Activated CD8-positive, alpha-beta T cell treated with anti-CD3 and anti-CD28 coated beads for 36 hours (primary cell): ENCODE measurements around the gene USP44. TPM values are rescaled to one million over a fixed set of nuclear protein-coding genes. Genes with fewer than 3 reads are reported as not detected.

Source experiments
- ATAC-seq: fragments of 200-7000 bp; cut with Tn5 transposase; one replicate; pipeline ENCODE4 v1.10.0; 2021; ENCODE audit warnings: mild to moderate bottlenecking, moderate library complexity
- CTCF ChIA-PET: fragments of 350-600 bp; sonication (Branson Sonifier 250); formaldehyde crosslinking; loops from one replicate; lab custom pipeline; 2021; ENCODE audit warnings: antibody characterized with exemption; lab: Charles Lee
- POLR2A ChIA-PET: fragments of 350-600 bp; sonication (Branson Sonifier 250); formaldehyde crosslinking; loops from one replicate; lab custom pipeline; 2021; ENCODE audit warnings: antibody characterized with exemption; lab: Charles Lee
- DNase-seq: peaks from one replicate; pipeline ENCODE4 v3.0.0-alpha.2; 2020
- H3K27ac Mint-ChIP-seq: one replicate; pipeline ENCODE4 v1.8.0; 2021; ENCODE audit warnings: mild to moderate bottlenecking, mixed read lengths
- H3K27me3 Mint-ChIP-seq: one replicate; pipeline ENCODE4 v1.8.0; 2021; ENCODE audit warnings: mixed read lengths
- H3K36me3 Mint-ChIP-seq: one replicate; pipeline ENCODE4 v1.8.0; 2021; ENCODE audit warnings: low read depth, mixed read lengths
- H3K4me1 Mint-ChIP-seq: one replicate; pipeline ENCODE4 v1.8.0; 2021; ENCODE audit warnings: low read depth, mixed read lengths
- H3K4me3 Mint-ChIP-seq: one replicate; pipeline ENCODE4 v1.8.0; 2021; ENCODE audit warnings: mild to moderate bottlenecking, moderate library complexity, mixed read lengths
- H3K9me3 Mint-ChIP-seq: one replicate; pipeline ENCODE4 v1.8.0; 2021; ENCODE audit warnings: mixed read lengths
- intact Hi-C: fragments of 100-400 bp; cut with micrococcal nuclease; formaldehyde crosslinking; loops from one replicate; pipeline ENCODE4 v1.10.0; 2022
- total RNA-seq, 2 experiments: library from RNA; stranded (reverse); gene quantifications; one replicate each; pipeline ENCODE4 v1.2.3, GENCODE V29; 2021
- TF ChIP-seq, protein P1 (sequence below): fragments of 200-600 bp; IDR thresholded peaks from one replicate; pipeline ENCODE4 v1.8.0; 2022; ENCODE audit warnings: antibody characterized with exemption, mild to moderate bottlenecking

USP44 gene
- total RNA-seq, 2 experiments from 2014 or later: 15.2 to 15.5 TPM

DNA sequence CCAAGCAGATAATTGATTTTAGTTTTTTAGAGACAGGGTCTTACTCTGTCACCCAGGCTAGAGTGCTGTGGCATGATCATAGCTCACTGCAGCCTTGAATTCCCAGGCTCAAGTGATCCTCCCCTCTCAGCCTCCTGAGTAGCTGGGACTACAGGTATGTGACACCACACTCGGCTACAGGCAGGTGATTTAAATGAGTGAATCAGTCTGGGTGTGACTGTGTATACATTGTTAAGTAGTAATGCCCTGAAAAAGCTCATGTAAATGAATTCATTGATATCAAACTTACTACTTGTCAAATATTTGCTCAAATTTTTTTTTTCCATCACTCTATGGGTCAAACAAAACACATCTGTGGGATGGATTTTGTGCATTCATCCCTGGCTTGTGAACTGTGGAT is 6.3 kb upstream of the USP44 start:
- no peaks in the 10 kb centered on the region for H3K9me3 Mint-ChIP-seq
- CTCF ChIA-PET: no interaction called here

DNA sequence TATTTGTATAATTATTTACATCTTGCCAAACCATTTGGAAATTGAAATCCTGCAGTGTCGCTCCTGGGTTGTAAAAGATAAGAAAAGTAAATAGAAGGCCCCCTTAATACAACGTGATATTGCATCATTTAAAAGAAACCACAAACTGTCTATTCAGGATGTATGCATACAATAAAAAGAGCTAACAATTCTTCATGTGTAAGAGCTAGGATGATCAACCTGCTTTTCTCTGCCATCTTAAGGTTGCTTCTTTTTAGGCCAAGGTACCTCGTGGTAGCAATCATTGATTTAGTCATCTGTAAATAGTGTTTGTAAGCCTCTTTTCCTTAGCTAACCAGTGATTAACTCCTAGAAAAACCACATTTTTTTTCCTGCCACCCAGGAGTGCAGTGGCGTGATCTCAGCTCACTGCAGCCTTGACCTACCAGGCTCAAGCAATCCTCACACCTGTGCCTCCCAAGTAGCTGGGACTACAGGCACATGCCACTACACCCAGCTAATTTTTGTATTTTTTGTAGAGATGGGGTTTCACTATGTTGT is 3.3 kb upstream of the USP44 start:
- peaks cover 35% of the 10 kb centered on the region for H3K4me1 Mint-ChIP-seq
- H3K9me3 Mint-ChIP-seq: peaks cover 1% of the 10 kb centered on the region
- H3K36me3 Mint-ChIP-seq: peaks cover 4% of the 10 kb centered on the region
- ChIA-PET CTCF (interaction anchor here (1.2 to 1.9 kb wide), 3 partner anchors 18 to 260 kb away, joined by 3 to 10 read pairs (median 3); no protein-coding TSS in a partner anchor), POLR2A (interaction anchor here (0.9 kb wide), 1 partner anchor 309 kb away, joined by 3 read pairs; no protein-coding TSS in a partner anchor)
- no peak for DNase-seq
- ATAC-seq: peak; percentile 41
- H3K27ac Mint-ChIP-seq: peak overlapping the region; percentile 84
- peak overlapping the region; percentile 49 for H3K4me3 Mint-ChIP-seq
- TF ChIP-seq, protein P1, sequence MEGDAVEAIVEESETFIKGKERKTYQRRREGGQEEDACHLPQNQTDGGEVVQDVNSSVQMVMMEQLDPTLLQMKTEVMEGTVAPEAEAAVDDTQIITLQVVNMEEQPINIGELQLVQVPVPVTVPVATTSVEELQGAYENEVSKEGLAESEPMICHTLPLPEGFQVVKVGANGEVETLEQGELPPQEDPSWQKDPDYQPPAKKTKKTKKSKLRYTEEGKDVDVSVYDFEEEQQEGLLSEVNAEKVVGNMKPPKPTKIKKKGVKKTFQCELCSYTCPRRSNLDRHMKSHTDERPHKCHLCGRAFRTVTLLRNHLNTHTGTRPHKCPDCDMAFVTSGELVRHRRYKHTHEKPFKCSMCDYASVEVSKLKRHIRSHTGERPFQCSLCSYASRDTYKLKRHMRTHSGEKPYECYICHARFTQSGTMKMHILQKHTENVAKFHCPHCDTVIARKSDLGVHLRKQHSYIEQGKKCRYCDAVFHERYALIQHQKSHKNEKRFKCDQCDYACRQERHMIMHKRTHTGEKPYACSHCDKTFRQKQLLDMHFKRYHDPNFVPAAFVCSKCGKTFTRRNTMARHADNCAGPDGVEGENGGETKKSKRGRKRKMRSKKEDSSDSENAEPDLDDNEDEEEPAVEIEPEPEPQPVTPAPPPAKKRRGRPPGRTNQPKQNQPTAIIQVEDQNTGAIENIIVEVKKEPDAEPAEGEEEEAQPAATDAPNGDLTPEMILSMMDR: no peak
- intact Hi-C loops: no loop called here
- peaks cover under 1% of the 10 kb centered on the region for H3K27me3 Mint-ChIP-seq

More for the DNA sequence above, 6.3 kb upstream of the USP44 start:
- Mint-ChIP-seq H3K4me3 (no peak overlapping the region), H3K4me1 (peaks cover 20% of the 10 kb centered on the region), H3K27ac (no peak overlapping the region), H3K27me3 (no peaks in the 10 kb centered on the region), H3K36me3 (peaks cover 3% of the 10 kb centered on the region)
- intact Hi-C loops: no loop called here
- ATAC-seq (no peak), DNase-seq (no peak)
- POLR2A ChIA-PET: no interaction called here
- TF ChIP-seq, protein P1: no peak

DNA sequence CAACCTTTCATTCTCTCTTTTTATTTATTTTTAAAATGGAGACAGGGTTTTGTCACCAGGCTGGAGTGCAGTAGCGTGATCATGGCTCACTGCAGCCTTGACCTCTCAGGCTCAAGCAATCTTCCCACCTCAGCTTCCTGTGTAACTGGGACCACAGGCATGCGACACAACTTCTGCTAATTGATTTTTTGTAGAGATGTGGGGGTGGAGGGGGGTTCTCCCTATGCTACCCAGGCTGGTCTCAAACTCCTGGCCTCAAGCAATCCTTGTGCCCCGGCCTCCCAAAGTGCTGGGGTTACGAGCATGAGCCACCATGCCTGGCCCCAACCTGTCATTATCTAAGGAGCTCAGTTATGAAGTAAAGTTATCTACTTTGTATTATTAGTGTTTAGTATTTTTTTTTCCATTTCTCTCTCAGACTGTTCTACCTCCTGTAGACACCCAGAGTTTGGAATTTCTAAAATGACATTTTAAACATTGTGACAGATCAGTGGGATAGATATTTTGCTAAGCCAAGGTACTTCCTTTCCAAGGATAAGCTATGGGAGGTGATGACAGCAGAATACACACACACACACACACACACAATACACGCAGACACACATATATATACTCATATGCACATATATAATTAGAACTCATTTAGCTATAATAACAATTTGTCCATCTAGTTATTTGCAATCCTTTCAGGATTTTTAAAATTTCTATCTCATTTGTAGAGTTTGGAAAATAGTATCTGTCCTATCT is 2.1 kb upstream of the USP44 start:
- DNase-seq: peak; percentile 61
- CTCF ChIA-PET: interaction anchor here (1.3 to 1.9 kb wide), 2 partner anchors 11 to 19 kb away, joined by 5 to 10 read pairs; no protein-coding TSS in a partner anchor
- peaks cover 12% of the 10 kb centered on the region for H3K36me3 Mint-ChIP-seq

DNA sequence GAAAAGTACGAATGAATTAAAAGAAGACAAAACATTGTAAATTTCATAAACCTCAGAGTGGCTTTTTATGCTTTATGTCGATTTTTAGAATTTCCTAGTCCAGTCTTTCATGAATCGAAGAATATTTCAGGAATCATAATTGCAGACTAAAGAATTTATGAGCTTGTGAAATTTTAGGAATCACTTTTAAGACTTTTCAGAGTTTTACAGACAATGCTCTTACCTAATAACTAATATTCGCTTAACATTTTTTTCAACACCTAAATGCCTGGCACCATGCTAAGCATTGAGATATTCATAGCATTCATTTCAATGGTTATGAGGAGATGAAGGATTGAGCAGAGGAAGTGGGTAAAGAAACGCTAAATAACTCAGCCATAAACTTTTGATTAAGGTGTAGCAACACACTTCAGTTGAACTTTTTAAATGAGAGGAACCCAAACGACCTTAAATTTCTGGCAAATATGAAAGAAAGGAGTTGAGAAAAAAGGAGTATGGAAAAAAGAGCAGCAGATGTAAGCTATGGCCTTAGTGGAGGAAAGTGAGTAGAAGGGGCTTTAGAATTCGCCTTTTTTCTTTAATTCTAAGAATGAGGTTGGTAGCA is 739 bp upstream of the USP44 start:
- Mint-ChIP-seq H3K36me3 (peaks cover 12% of the 10 kb centered on the region), H3K4me3 (peak overlapping the region; percentile 85), H3K9me3 (peaks cover 6% of the 10 kb centered on the region), H3K27me3 (peaks cover 1% of the 10 kb centered on the region), H3K27ac (peak overlapping the region; percentile 92), H3K4me1 (peaks cover 43% of the 10 kb centered on the region)
- DNase-seq: no peak
- TF ChIP-seq, protein P1: no peak
- POLR2A ChIA-PET: interaction anchor here (0.7 to 2.0 kb wide), 3 partner anchors 10 to 78 kb away, joined by 3 to 6 read pairs (median 4); partner anchors contain the start of gene METAP2
- CTCF ChIA-PET: no interaction called here
- intact Hi-C loops: no loop called here
- ATAC-seq: no peak

More for the DNA sequence above, 2.1 kb upstream of the USP44 start:
- intact Hi-C loops: no loop called here
- peak; percentile 37 for ATAC-seq
- Mint-ChIP-seq H3K27me3 (peaks cover 1% of the 10 kb centered on the region), H3K4me3 (peak overlapping the region; percentile 85), H3K4me1 (peaks cover 38% of the 10 kb centered on the region), H3K27ac (peak overlapping the region; percentile 92), H3K9me3 (peaks cover 6% of the 10 kb centered on the region)
- TF ChIP-seq, protein P1: no peak
- POLR2A ChIA-PET: interaction anchor here (0.7 to 2.0 kb wide), 2 partner anchors 11 to 79 kb away, joined by 3 to 6 read pairs; partner anchors contain the start of gene METAP2
